Endothelial cell of umbilical vein (primary cell): ENCODE results near the gene CTDP1. TPM values are rescaled to one million over a fixed set of nuclear protein-coding genes. Genes with fewer than 3 reads are reported as not detected.

Experiments used
- BruUV-seq: library from RNA; stranded (reverse); fragments of 400-500 nt; replicated peaks from 2 replicates; lab custom pipeline; 2021; lab: Mats Ljungman, UMichigan
- CTCF ChIA-PET: fragments of 300-600, 350-600 bp; sonication (Branson Sonifier 250); formaldehyde crosslinking; loops from one replicate; lab custom pipeline; 2021; ENCODE audit warnings: antibody characterized with exemption, inconsistent platforms; lab: Charles Lee
- POLR2A ChIA-PET: fragments of 300-600, 350-600 bp; sonication (Branson Sonifier 250); formaldehyde crosslinking; loops from one replicate; lab custom pipeline; 2021; ENCODE audit warnings: antibody characterized with exemption, inconsistent platforms; lab: Charles Lee
- DNase-seq: peaks from one replicate; pipeline ENCODE4 v3.0.0-alpha.2; 2011; ENCODE audit warnings: low read depth, low spot score
- FAIRE-seq: peaks from 2 replicates; lab custom pipeline; 2011; peaks lifted over from hg19 to GRCh38; lab: Jason Lieb, UNC
- H2AFZ ChIP-seq: 2 replicates; pipeline ENCODE4 v1.6.0; 2012; ENCODE audit warnings: low read depth, low read length, control low read depth, inconsistent platforms
- H3K27ac ChIP-seq: 2 replicates; pipeline ENCODE4 v1.5.1; 2011; ENCODE audit warnings: low read depth, mild to moderate bottlenecking, control low read depth, low read length, moderate library complexity; ENCODE audit not compliant: insufficient read depth
- H3K27me3 ChIP-seq, 2 experiments: 2 replicates each; pipeline versions ENCODE4 v1.6.0 to v1.6.1; 2011; ENCODE audit warnings: low read length in 2 of 2, mixed read lengths in 1 of 2; ENCODE audit not compliant: control insufficient read depth in 2 of 2, insufficient read depth in 2 of 2
- H3K36me3 ChIP-seq, 2 experiments: 2 replicates in 1 of 2; 3 replicates in 1 of 2; pipeline ENCODE4 v1.5.1; 2011; ENCODE audit warnings: low read length in 2 of 2, mild to moderate bottlenecking in 1 of 2, moderate library complexity in 1 of 2; ENCODE audit not compliant: control insufficient read depth in 2 of 2, insufficient read depth in 2 of 2; ENCODE audit errors: extremely low read depth in 1 of 2
- H3K4me1 ChIP-seq: 3 replicates; pipeline ENCODE4 v1.5.1; 2011; ENCODE audit warnings: mild to moderate bottlenecking, low read length; ENCODE audit not compliant: control insufficient read depth, insufficient read depth; ENCODE audit errors: extremely low read depth
- H3K4me2 ChIP-seq: 2 replicates; pipeline ENCODE4 v1.6.1; 2011; ENCODE audit warnings: low read length, control low read depth, mixed read lengths; ENCODE audit not compliant: insufficient read depth
- H3K4me3 ChIP-seq, 3 experiments: fragments of 200-600 bp in 1 of 3; sonication (generic), shearing (Covaris generic) in 1 of 3; replicated peaks in 1 of 3; 2 replicates each; pipeline ENCODE4 v1.5.1; 2011 to 2016; ENCODE audit warnings: control low read depth in 3 of 3, low read length in 3 of 3, mild to moderate bottlenecking in 2 of 3, inconsistent platforms in 1 of 3, low read depth in 1 of 3, moderate library complexity in 1 of 3; ENCODE audit not compliant: insufficient read depth in 1 of 3
- H3K79me2 ChIP-seq: 2 replicates; pipeline ENCODE4 v1.6.0; 2012; ENCODE audit warnings: low read length, inconsistent platforms; ENCODE audit not compliant: control insufficient read depth, insufficient read depth
- H3K9ac ChIP-seq: replicated peaks from 2 replicates; pipeline ENCODE3; 2011; ENCODE audit warnings: low read length, control low read depth; ENCODE audit not compliant: insufficient read depth; ENCODE audit errors: extremely low read depth
- H3K9me1 ChIP-seq: replicated peaks from 3 replicates; pipeline ENCODE4 v1.6.0; 2011; ENCODE audit warnings: mild to moderate bottlenecking, low read length; ENCODE audit not compliant: control insufficient read depth, insufficient read depth; ENCODE audit errors: extremely low read depth
- H3K9me3 ChIP-seq: replicated peaks from 2 replicates; pipeline ENCODE4 v1.5.1; 2012; ENCODE audit warnings: low read length, inconsistent platforms; ENCODE audit not compliant: control insufficient read depth, insufficient read depth
- H4K20me1 ChIP-seq: replicated peaks from 2 replicates; pipeline ENCODE3; 2011; ENCODE audit warnings: mild to moderate bottlenecking, low read length; ENCODE audit not compliant: control insufficient read depth, insufficient read depth; ENCODE audit errors: extremely low read depth
- CTCF ChIP-seq, 2 donors: IDR thresholded peaks; 1 replicate in 1 of 2; 2 replicates in 1 of 2; pipeline ENCODE4 v1.5.1; 2011; ENCODE audit warnings: low read length in 2 of 2, mild to moderate bottlenecking in 2 of 2, moderate library complexity in 2 of 2, control low read depth in 1 of 2, inconsistent platforms in 1 of 2, low read depth in 1 of 2; ENCODE audit not compliant: insufficient read depth in 1 of 2; ENCODE audit errors: extremely low read depth in 1 of 2
- EZH2 ChIP-seq: IDR thresholded peaks from 2 replicates; pipeline ENCODE4 v1.6.1; 2012; ENCODE audit warnings: borderline replicate concordance, low read depth, mild to moderate bottlenecking, moderate library complexity, low read length, inconsistent platforms; ENCODE audit not compliant: severe bottlenecking
- FOS ChIP-seq: IDR thresholded peaks from 2 replicates; pipeline ENCODE4 v1.6.1; 2011; ENCODE audit warnings: mild to moderate bottlenecking, low read length, moderate library complexity, borderline replicate concordance; ENCODE audit not compliant: insufficient read depth
- GATA2 ChIP-seq: IDR thresholded peaks from 2 replicates; pipeline ENCODE4 v1.7.0; 2011; ENCODE audit warnings: low read depth, mild to moderate bottlenecking, moderate library complexity, mixed read lengths, low read length; ENCODE audit not compliant: insufficient read length, insufficient read depth
- JUN ChIP-seq: IDR thresholded peaks from 2 replicates; pipeline ENCODE4 v1.6.1; 2011; ENCODE audit warnings: borderline replicate concordance, low read depth; ENCODE audit not compliant: insufficient read length, insufficient read depth
- MAX ChIP-seq: IDR thresholded peaks from 2 replicates; pipeline ENCODE4 v1.6.1; 2011; ENCODE audit not compliant: insufficient read depth, insufficient read length
- MYC ChIP-seq: IDR thresholded peaks from one replicate; pipeline ENCODE4 v1.6.1; 2011; ENCODE audit warnings: mild to moderate bottlenecking, low read depth, low read length
- POLR2A ChIP-seq: IDR thresholded peaks from 2 replicates; pipeline ENCODE4 v1.6.1; 2012; ENCODE audit warnings: low read depth, mild to moderate bottlenecking, control low read depth, low read length
- POLR2AphosphoS5 ChIP-seq: IDR thresholded peaks from 2 replicates; pipeline ENCODE4 v1.6.1; 2012; ENCODE audit warnings: low read depth, mild to moderate bottlenecking, control low read depth, low read length, moderate library complexity; ENCODE audit not compliant: insufficient read depth
- dilution Hi-C: fragments of 300-500 bp; cut with MboI; formaldehyde crosslinking; loops from one replicate; pipeline ENCODE4 v1.15.0; 2019; ENCODE audit warnings: low sequenced_read_pairs; ENCODE audit not compliant: extremely low pct_ligation_motif_present
- intact Hi-C: fragments of 100-400 bp; cut with micrococcal nuclease; formaldehyde crosslinking; loops from one replicate; pipeline ENCODE4 v1.10.0; 2022
- polyA plus RNA-seq, 4 experiments: library from polyadenylated mRNA; depleted of rRNA in 3 of 4; stranded (reverse) in 3 of 4; unstranded in 1 of 4; fragments of >200 nt; gene quantifications; 2 replicates each; pipeline versions ENCODE4 v1.2.1 to v1.2.3, GENCODE V29; 2011 to 2012; ENCODE audit warnings: missing spikeins in 1 of 4
- total RNA-seq: library from RNA; stranded (reverse); gene quantifications from 2 replicates; pipeline ENCODE4 v1.2.3, GENCODE V29; 2021

The CTDP1 gene
- total and polyA plus RNA-seq, 2 donors (not counting 3 experiments of a cell fraction or from before 2014, with no cell fraction given): 15.3 to 27.6 TPM

- ChIA-PET CTCF (no interaction called here), POLR2A (no interaction called here)
- TF ChIP-seq POLR2AphosphoS5 (no peak), CTCF (IDR thresholded peaks at IDR 0.05; ENCODE audit: extremely low read depth in 1 of 2, insufficient read depth in 1 of 2, low read depth in 1 of 2, low read length in 2 of 2) (no peak), MYC (no peak), MAX (no peak), GATA2 (no peak), EZH2 (no peak), JUN (no peak), POLR2A (no peak), FOS (no peak)
- no peaks in the 10 kb centered on the region for H3K27me3 ChIP-seq
- no peak overlapping the region for H3K4me3 ChIP-seq
- dilution Hi-C loops (no loop called here), intact Hi-C loops (no loop called here)
- no peak overlapping the region for H3K27ac ChIP-seq
- DNase-seq: no peak
- H2AFZ ChIP-seq: no peak overlapping the region
- no peak for FAIRE-seq
- H3K9ac ChIP-seq: no peak overlapping the region
- no peaks in the 10 kb centered on the region for H3K36me3 ChIP-seq
- H3K4me2 ChIP-seq: no peak overlapping the region
- H3K79me2 ChIP-seq: no peaks in the 10 kb centered on the region
- no peaks in the 10 kb centered on the region for H3K9me3 ChIP-seq
- H3K4me1 ChIP-seq: no peaks in the 10 kb centered on the region
- H3K9me1 ChIP-seq: no peaks in the 10 kb centered on the region
- BruUV-seq: no TSS peak
- no peaks in the 10 kb centered on the region for H4K20me1 ChIP-seq
Measured at GRCh38 chr18:79779021-79779699, 99.6 kb downstream of the CTDP1 start.
